Measurements from ENCODE around the gene RHAG.
"Not testable (repeated sequence)": the region's sequence is repeated elsewhere in the genome, so short reads cannot be mapped to it uniquely, and the experiment has no call there.

The RHAG gene

GRCh38 chr6:49636713-49637349, at the start of gene RHAG:
RHAG (minus strand) TSS chr6:49636839; CDS start chr6:49636812, 27 bp downstream.
- no peak for DNase-seq

GRCh38 chr6:49676671-49677281, 40.1 kb upstream of the RHAG start:
- DNase-seq, result no peak

GRCh38 chr6:49675816-49676215, 39.2 kb upstream of the RHAG start:
- DNase-seq, result no peak

GRCh38 chr6:49668083-49668511, 31.5 kb upstream of the RHAG start:
- DNase-seq, result no peak

- no peak for DNase-seq
These were observed 30.5 kb upstream of the RHAG start for GRCh38 chr6:49666930-49667757.

- no peak for DNase-seq
These were observed 29.8 kb upstream of the RHAG start for GRCh38 chr6:49666480-49666879.

GRCh38 chr6:49664817-49665216, 28.2 kb upstream of the RHAG start:
- no peak for DNase-seq

- DNase-seq, result not testable (repeated sequence)
These were observed 27.4 kb upstream of the RHAG start for GRCh38 chr6:49664054-49664453.

- no peak for DNase-seq
These were observed 26.2 kb upstream of the RHAG start for GRCh38 chr6:49662892-49663261.

GRCh38 chr6:49662231-49662891, 25.7 kb upstream of the RHAG start:
- DNase-seq, result no peak

- no peak for DNase-seq
These were observed 17.3 kb upstream of the RHAG start for GRCh38 chr6:49653942-49654341.

GRCh38 chr6:49653438-49653837, 16.8 kb upstream of the RHAG start:
- DNase-seq, result no peak

- DNase-seq, result no peak
These were observed 14.6 kb upstream of the RHAG start for GRCh38 chr6:49651239-49651638.

GRCh38 chr6:49649988-49650387, 13.3 kb upstream of the RHAG start:
- no peak for DNase-seq

- DNase-seq, result no peak
These were observed 11.4 kb upstream of the RHAG start for GRCh38 chr6:49648036-49648435.

GRCh38 chr6:49647476-49647875, 10.8 kb upstream of the RHAG start:
- no peak for DNase-seq

- no peak for DNase-seq
These were observed 10.3 kb upstream of the RHAG start for GRCh38 chr6:49646942-49647341.

- DNase-seq, result no peak
These were observed 9.6 kb upstream of the RHAG start for GRCh38 chr6:49646130-49646824.

- DNase-seq, result no peak
These were observed 8.5 kb upstream of the RHAG start for GRCh38 chr6:49645139-49645538.

GRCh38 chr6:49639177-49639817, 2.7 kb upstream of the RHAG start:
- no peak for DNase-seq

- no peak for DNase-seq
These were observed 702 bp upstream of the RHAG start for GRCh38 chr6:49637350-49637731.

GRCh38 chr6:49635978-49636712, 494 bp downstream of the RHAG start:
- no peak for DNase-seq
